ENCODE results near the gene ORC4. TPM values are rescaled to one million over a fixed set of nuclear protein-coding genes. Genes with fewer than 3 reads are reported as not detected.

Gene ORC4
- total RNA-seq, 2 experiments from 2014 or later = 35.9 to 38.8 TPM

- H3K4me1 Mint-ChIP-seq (ENCODE audit: low read depth) = no peaks in the 10 kb centered on the region
- no peak overlapping the region for H3K4me3 Mint-ChIP-seq
- no peaks in the 10 kb centered on the region for H3K27me3 Mint-ChIP-seq (ENCODE audit: low read depth)
- no peaks in the 10 kb centered on the region for H3K9me3 Mint-ChIP-seq
- H3K36me3 Mint-ChIP-seq (ENCODE audit: low read depth) = peaks cover 3% of the 10 kb centered on the region
- CTCF ChIA-PET = no interaction called here
- no peak for DNase-seq
- intact Hi-C loops (cut with micrococcal nuclease) = no loop called here
- no peak overlapping the region for H3K27ac Mint-ChIP-seq
Observed at GRCh38 chr2:147917161-147917560, 103.4 kb downstream of the ORC4 start.

- Mint-ChIP-seq H3K36me3 (ENCODE audit: low read depth) (peaks cover 3% of the 10 kb centered on the region), H3K27me3 (ENCODE audit: low read depth) (no peaks in the 10 kb centered on the region), H3K4me1 (ENCODE audit: low read depth) (no peaks in the 10 kb centered on the region), H3K27ac (no peak overlapping the region), H3K9me3 (no peaks in the 10 kb centered on the region), H3K4me3 (no peak overlapping the region)
- CTCF ChIA-PET = no interaction called here
- no peak for DNase-seq
- intact Hi-C loops (cut with micrococcal nuclease) = no loop called here
Observed at GRCh38 chr2:147916723-147917122, 103.8 kb downstream of the ORC4 start.

DNA sequence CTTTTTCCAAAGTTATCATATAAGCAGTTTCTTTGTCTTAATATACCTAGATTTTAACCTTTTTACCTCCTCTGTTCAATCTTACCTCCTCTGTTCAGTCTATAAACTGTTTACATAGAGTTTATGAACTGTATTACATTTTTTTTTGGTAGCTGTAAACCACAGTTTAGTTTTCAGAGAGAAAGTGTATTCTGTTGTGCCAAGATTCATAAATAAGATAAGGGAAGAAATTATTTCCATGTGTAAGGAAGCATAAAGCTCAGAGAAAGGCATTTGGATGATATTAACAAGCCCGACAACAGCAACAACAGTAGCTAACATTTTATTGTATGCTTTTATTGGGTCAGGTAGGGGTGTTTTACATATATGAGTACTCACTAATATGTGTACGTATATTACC, 104.5 kb downstream of the ORC4 start:
- Mint-ChIP-seq H3K27me3 (ENCODE audit: low read depth) (no peaks in the 10 kb centered on the region), H3K4me1 (ENCODE audit: low read depth) (no peaks in the 10 kb centered on the region), H3K27ac (no peak overlapping the region), H3K4me3 (no peak overlapping the region), H3K36me3 (ENCODE audit: low read depth) (peaks cover 2% of the 10 kb centered on the region), H3K9me3 (no peaks in the 10 kb centered on the region)
- DNase-seq = no peak
- intact Hi-C loops (cut with micrococcal nuclease) = no loop called here
- CTCF ChIA-PET = interaction anchor here (0.6 kb wide), 1 partner anchor 577 kb away, joined by 3 read pairs; no protein-coding TSS in a partner anchor

DNA sequence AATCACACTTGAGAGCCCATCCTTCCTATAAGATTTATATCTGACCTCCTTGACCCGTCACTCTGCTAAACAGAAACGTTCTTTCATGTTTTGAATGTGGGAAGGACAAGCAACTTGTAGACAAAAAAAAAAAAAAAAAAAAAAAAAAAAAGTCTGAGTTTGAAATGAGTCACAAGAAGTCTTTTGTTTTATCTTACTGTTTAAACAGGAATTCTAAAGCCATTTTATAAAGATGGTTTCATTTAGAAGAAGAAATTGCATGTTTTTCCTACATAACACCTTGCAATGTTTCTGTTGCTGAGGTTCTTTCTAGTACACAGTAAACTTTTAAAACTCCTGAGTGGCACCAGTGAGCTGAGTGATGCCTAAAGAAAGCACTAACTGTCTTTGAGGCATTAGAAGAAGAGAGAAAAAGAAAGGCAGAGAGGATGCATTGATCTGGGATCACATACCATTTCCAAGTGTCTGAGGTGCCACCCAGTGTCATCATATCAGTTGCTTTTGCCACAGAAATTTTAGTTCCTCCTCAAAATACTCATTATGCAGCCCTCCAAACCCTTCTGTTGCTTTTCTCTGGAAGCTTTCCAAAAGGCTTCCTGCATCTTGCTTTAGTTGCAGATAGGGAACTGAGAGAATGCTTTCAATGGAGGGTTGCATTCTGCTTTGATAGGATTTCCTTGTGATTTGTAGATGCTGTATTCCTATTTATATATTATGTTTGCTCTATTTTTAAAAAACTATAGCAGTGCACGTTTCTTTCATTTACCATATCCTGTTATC, 106.6 kb downstream of the ORC4 start:
- intact Hi-C loops (cut with micrococcal nuclease) = loop anchor here (5.0 kb wide), 3 partner anchors 182 to 987 kb away; no protein-coding TSS in a partner anchor
- DNase-seq = no peak
- peaks cover 3% of the 10 kb centered on the region for H3K4me1 Mint-ChIP-seq (ENCODE audit: low read depth)
- H3K36me3 Mint-ChIP-seq (ENCODE audit: low read depth) = peaks cover under 1% of the 10 kb centered on the region
- CTCF ChIA-PET = interaction anchor here (0.6 to 1.0 kb wide), 2 partner anchors 869 to 1853 kb away, joined by 4 to 5 read pairs; no protein-coding TSS in a partner anchor
- no peak overlapping the region for H3K4me3 Mint-ChIP-seq
- H3K27me3 Mint-ChIP-seq (ENCODE audit: low read depth) = no peaks in the 10 kb centered on the region
- no peaks in the 10 kb centered on the region for H3K9me3 Mint-ChIP-seq
- no peak overlapping the region for H3K27ac Mint-ChIP-seq

DNA sequence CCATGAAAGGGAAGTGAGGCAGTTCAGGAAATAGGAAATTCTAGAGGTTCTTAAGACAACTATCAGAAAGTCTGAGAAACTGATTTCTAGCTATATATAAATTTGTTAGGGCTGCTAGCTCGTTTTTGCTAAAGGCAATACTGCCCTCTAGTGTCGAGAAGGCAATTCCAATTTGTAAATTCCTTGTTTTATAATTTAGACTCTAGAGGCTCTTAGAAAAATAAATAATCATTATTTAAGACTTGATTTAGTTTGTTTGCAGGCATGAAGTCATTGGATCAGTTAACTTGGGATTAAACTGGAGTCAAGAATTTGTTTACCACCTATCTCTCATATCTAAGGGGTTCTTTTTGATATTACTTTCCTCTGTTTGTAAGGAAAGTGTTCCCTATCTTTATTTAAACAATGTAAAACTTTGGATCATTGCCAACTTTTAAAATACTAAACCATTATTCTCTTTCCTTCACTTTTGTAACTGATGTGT, 109.5 kb downstream of the ORC4 start:
- peaks cover 3% of the 10 kb centered on the region for H3K4me1 Mint-ChIP-seq (ENCODE audit: low read depth)
- no peak overlapping the region for H3K4me3 Mint-ChIP-seq
- peak; percentile 55 for DNase-seq
- H3K36me3 Mint-ChIP-seq (ENCODE audit: low read depth) = peaks cover 7% of the 10 kb centered on the region
- intact Hi-C loops (cut with micrococcal nuclease) = loop anchor here (1.0 to 5.0 kb wide), 9 partner anchors 66 to 1178 kb away; partner anchors contain the start of gene ACVR2A
- CTCF ChIA-PET = interaction anchor here (0.7 to 2.8 kb wide), 9 partner anchors 11 to 867 kb away, joined by 3 to 24 read pairs (median 5); partner anchors contain the start of gene ACVR2A
- H3K27me3 Mint-ChIP-seq (ENCODE audit: low read depth) = no peaks in the 10 kb centered on the region
- no peak overlapping the region for H3K27ac Mint-ChIP-seq
- peaks cover 5% of the 10 kb centered on the region for H3K9me3 Mint-ChIP-seq

DNA sequence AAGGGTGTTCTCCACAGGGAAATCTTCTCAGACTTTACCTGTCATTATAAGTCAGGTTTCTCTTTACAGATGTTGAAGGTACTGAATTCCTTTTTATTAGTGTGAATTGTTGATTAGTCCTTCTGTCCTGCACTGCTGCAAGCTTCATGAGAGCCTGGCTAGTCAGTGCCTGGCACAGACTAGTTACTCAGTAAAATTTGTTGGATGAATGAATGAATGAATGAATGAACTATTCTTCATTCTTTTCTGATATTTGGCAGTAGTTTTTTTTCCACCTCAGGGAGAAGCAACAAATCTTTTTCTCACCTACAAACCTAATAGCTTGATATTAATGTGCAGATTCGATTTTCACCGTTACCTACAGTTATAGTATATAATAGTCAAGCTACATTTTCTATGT, 111.4 kb downstream of the ORC4 start:
- peaks cover 7% of the 10 kb centered on the region for H3K36me3 Mint-ChIP-seq (ENCODE audit: low read depth)
- H3K27ac Mint-ChIP-seq = no peak overlapping the region
- no peak for DNase-seq
- CTCF ChIA-PET = interaction anchor here (0.6 to 1.1 kb wide), 2 partner anchors 829 to 912 kb away, joined by 3 to 5 read pairs; no protein-coding TSS in a partner anchor
- H3K4me3 Mint-ChIP-seq = no peak overlapping the region
- H3K9me3 Mint-ChIP-seq = peaks cover 5% of the 10 kb centered on the region
- H3K27me3 Mint-ChIP-seq (ENCODE audit: low read depth) = no peaks in the 10 kb centered on the region
- peaks cover 5% of the 10 kb centered on the region for H3K4me1 Mint-ChIP-seq (ENCODE audit: low read depth)
- intact Hi-C loops (cut with micrococcal nuclease) = no loop called here

- Mint-ChIP-seq H3K27me3 (ENCODE audit: low read depth) (no peaks in the 10 kb centered on the region), H3K27ac (no peak overlapping the region), H3K36me3 (ENCODE audit: low read depth) (peaks cover 9% of the 10 kb centered on the region), H3K4me3 (no peak overlapping the region), H3K9me3 (peaks cover 5% of the 10 kb centered on the region), H3K4me1 (ENCODE audit: low read depth) (peaks cover 2% of the 10 kb centered on the region)
- intact Hi-C loops (cut with micrococcal nuclease) = no loop called here
- CTCF ChIA-PET = no interaction called here
- DNase-seq = no peak
Observed at GRCh38 chr2:147904051-147904450, 116.5 kb downstream of the ORC4 start.

DNA sequence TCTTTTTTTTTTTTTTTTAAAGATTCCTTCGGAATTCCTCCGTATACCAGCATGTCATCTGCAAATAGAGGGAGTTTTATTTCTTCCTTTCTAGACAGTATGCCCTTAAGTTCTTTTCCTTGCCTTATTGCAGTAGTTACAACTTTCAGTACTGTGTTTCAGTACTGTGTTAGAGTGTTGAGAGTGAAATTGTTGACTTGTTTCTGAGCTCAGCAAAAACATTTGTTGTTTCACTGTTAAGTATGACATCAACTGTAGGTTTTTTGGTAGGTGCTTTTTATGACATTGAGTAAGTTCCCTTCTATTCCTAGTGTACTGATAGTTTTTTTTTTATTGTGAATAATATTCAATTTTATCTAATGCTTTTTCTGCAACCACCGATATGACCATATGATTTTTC, 131.9 kb downstream of the ORC4 start:
- H3K4me3 Mint-ChIP-seq = no peak overlapping the region
- no peak for DNase-seq
- H3K27me3 Mint-ChIP-seq (ENCODE audit: low read depth) = no peaks in the 10 kb centered on the region
- intact Hi-C loops (cut with micrococcal nuclease) = no loop called here
- H3K9me3 Mint-ChIP-seq = no peaks in the 10 kb centered on the region
- H3K27ac Mint-ChIP-seq = no peak overlapping the region
- no peaks in the 10 kb centered on the region for H3K36me3 Mint-ChIP-seq (ENCODE audit: low read depth)
- CTCF ChIA-PET = no interaction called here
- H3K4me1 Mint-ChIP-seq (ENCODE audit: low read depth) = peaks cover 32% of the 10 kb centered on the region

GRCh38 chr2:147886136-147886535, 134.4 kb downstream of the ORC4 start:
- no peaks in the 10 kb centered on the region for H3K9me3 Mint-ChIP-seq
- H3K4me1 Mint-ChIP-seq (ENCODE audit: low read depth) = peaks cover 38% of the 10 kb centered on the region
- H3K27ac Mint-ChIP-seq = no peak overlapping the region
- no peaks in the 10 kb centered on the region for H3K27me3 Mint-ChIP-seq (ENCODE audit: low read depth)
- DNase-seq = no peak
- CTCF ChIA-PET = interaction anchor here (0.8 kb wide), 1 partner anchor 257 kb away, joined by 5 read pairs; no protein-coding TSS in a partner anchor
- H3K36me3 Mint-ChIP-seq (ENCODE audit: low read depth) = no peaks in the 10 kb centered on the region
- intact Hi-C loops (cut with micrococcal nuclease) = no loop called here
- no peak overlapping the region for H3K4me3 Mint-ChIP-seq

DNA sequence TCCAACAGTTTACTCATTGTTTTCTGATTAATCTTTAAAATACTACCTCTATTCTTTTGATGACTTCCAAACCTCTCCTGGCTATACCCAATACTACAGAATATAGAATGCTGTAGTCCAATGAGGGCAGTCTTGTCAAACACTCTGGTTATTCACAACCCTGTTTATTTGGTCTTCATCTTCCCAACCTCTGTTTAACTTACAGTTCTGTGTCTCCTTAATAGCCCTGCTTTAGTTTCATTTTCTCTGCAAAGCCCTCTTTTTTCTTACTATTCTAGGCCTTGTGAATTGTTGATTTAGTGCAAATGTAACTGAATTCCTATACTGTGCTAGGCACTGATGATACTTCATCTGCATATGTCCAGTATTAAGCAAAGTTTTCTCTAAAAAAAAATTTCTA, 135.7 kb downstream of the ORC4 start:
- CTCF ChIA-PET = no interaction called here
- DNase-seq = no peak
- intact Hi-C loops (cut with micrococcal nuclease) = loop anchor here (1.0 kb wide), 2 partner anchors 40 to 222 kb away; partner anchors contain the start of gene ACVR2A
- peaks cover 43% of the 10 kb centered on the region for H3K4me1 Mint-ChIP-seq (ENCODE audit: low read depth)
- no peak overlapping the region for H3K27ac Mint-ChIP-seq
- no peaks in the 10 kb centered on the region for H3K36me3 Mint-ChIP-seq (ENCODE audit: low read depth)
- H3K9me3 Mint-ChIP-seq = no peaks in the 10 kb centered on the region
- H3K27me3 Mint-ChIP-seq (ENCODE audit: low read depth) = no peaks in the 10 kb centered on the region
- H3K4me3 Mint-ChIP-seq = no peak overlapping the region

- intact Hi-C loops (cut with micrococcal nuclease) = no loop called here
- CTCF ChIA-PET = interaction anchor here (0.7 kb wide), 1 partner anchor 55 kb away, joined by 3 read pairs; no protein-coding TSS in a partner anchor
- H3K27me3 Mint-ChIP-seq (ENCODE audit: low read depth) = no peaks in the 10 kb centered on the region
Observed at GRCh38 chr2:147882631-147883030, 137.9 kb downstream of the ORC4 start.

More at GRCh38 chr2:147882631-147883030, 137.9 kb downstream of the ORC4 start:
- Mint-ChIP-seq H3K4me3 (no peak overlapping the region), H3K4me1 (ENCODE audit: low read depth) (peaks cover 34% of the 10 kb centered on the region), H3K27ac (no peak overlapping the region), H3K9me3 (no peaks in the 10 kb centered on the region), H3K36me3 (ENCODE audit: low read depth) (no peaks in the 10 kb centered on the region)
- no peak for DNase-seq

Measured in activated naive CD4-positive, alpha-beta T cell treated with anti-CD3 and anti-CD28 coated beads for 36 hours (primary cell).